ENCODE results near the gene TMEM119.

- TF ChIP-seq CTCF (IDR thresholded peaks at IDR 0.05), result no peak
- no peak for TF ChIP-seq POLR2A (IDR thresholded peaks at IDR 0.05)
- no peak for TF ChIP-seq POLR2AphosphoS5 (IDR thresholded peaks at IDR 0.05; ENCODE audit: insufficient read depth in 1 of 2, low read depth in 1 of 2)
Observed at GRCh38 chr12:108577458-108577857, 20.4 kb downstream of the TMEM119 start.
